Measurements from ENCODE around the gene SPI1.

Gene SPI1

GRCh38 chr11:47378010-47378835 lies at the start of gene SPI1:
TSS of gene SPI1 (minus strand) at chr11:47378547. CDS start at chr11:47378353, 194 bp downstream.
- DNase-seq: no peak

- peak; percentile 99 for DNase-seq
Observed at GRCh38 chr11:47426062-47426956, 48.0 kb upstream of the SPI1 start, which contains the start of gene PSMC3. TSS of gene PSMC3 (minus strand) at chr11:47426439. CDS start at chr11:47426279, 160 bp downstream.

- DNase-seq: no peak
Observed at GRCh38 chr11:47425611-47426010, 47.3 kb upstream of the SPI1 start.

- DNase-seq: no peak
Observed at GRCh38 chr11:47418454-47419259, 40.3 kb upstream of the SPI1 start.

GRCh38 chr11:47417712-47418111 lies 39.4 kb upstream of the SPI1 start:
- no peak for DNase-seq

GRCh38 chr11:47415949-47416472 lies 37.7 kb upstream of the SPI1 start:
- DNase-seq: no peak

GRCh38 chr11:47415091-47415854 lies 36.9 kb upstream of the SPI1 start:
- DNase-seq: no peak

GRCh38 chr11:47414685-47415070 lies 36.3 kb upstream of the SPI1 start:
- DNase-seq: no peak

GRCh38 chr11:47413908-47414684 lies 35.7 kb upstream of the SPI1 start:
- DNase-seq: no peak

- DNase-seq: no peak
Observed at GRCh38 chr11:47413351-47413750, 35.0 kb upstream of the SPI1 start.

- DNase-seq: peak; percentile 72
Observed at GRCh38 chr11:47411884-47412746, 33.8 kb upstream of the SPI1 start.

- no peak for DNase-seq
Observed at GRCh38 chr11:47410370-47411264, 32.3 kb upstream of the SPI1 start.

- no peak for DNase-seq
Observed at GRCh38 chr11:47409440-47410369, 31.4 kb upstream of the SPI1 start.

- no peak for DNase-seq
Observed at GRCh38 chr11:47408598-47409439, 30.5 kb upstream of the SPI1 start.

GRCh38 chr11:47407746-47408590 lies 29.6 kb upstream of the SPI1 start, which contains the start of gene SLC39A13:
TSS of gene SLC39A13 (plus strand) at chr11:47408590. CDS start at chr11:47410095, 1,505 bp downstream.
- peak; percentile 93 for DNase-seq

All from CD4-positive, alpha-beta T cell treated with Interleukin-17A for 4 hours (primary cell).